Parathyroid adenoma (tissue), 2 donors: ENCODE data around the gene PXK.
A peak's percentile ranks its signal among the peaks of the same experiment; 100 is the strongest.

Experiments used
- H2AFZ ChIP-seq: fragments of 300-600 bp; sonication (generic); one replicate; pipeline ENCODE4 v1.7.0; 2017; ENCODE audit warnings: antibody characterized with exemption, mild to moderate bottlenecking
- H3K27ac ChIP-seq: fragments of 300-600 bp; sonication (generic); one replicate; pipeline ENCODE4 v1.7.0; 2017
- H3K27me3 ChIP-seq: fragments of 300-600 bp; sonication (generic); one replicate; pipeline ENCODE4 v1.7.0; 2017; ENCODE audit warnings: low read length; ENCODE audit not compliant: control insufficient read depth, insufficient read depth
- H3K36me3 ChIP-seq: fragments of 300-600 bp; sonication (generic); one replicate; pipeline ENCODE4 v1.7.0; 2017; ENCODE audit warnings: low read length; ENCODE audit not compliant: control insufficient read depth, insufficient read depth
- H3K4me1 ChIP-seq: fragments of 300-600 bp; sonication (generic); one replicate; pipeline ENCODE4 v1.7.0; 2017; ENCODE audit warnings: control low read depth
- H3K4me2 ChIP-seq: fragments of 300-600 bp; sonication (generic); one replicate; pipeline ENCODE4 v1.7.0; 2017; ENCODE audit warnings: low read length
- H3K4me3 ChIP-seq: fragments of 300-600 bp; sonication (generic); one replicate; pipeline ENCODE4 v1.7.0; 2017; ENCODE audit warnings: low read depth, low read length
- H3K79me2 ChIP-seq: fragments of 300-600 bp; sonication (generic); one replicate; pipeline ENCODE4 v1.7.0; 2017; ENCODE audit warnings: control low read depth
- H3K9ac ChIP-seq: fragments of 300-600 bp; sonication (generic); one replicate; pipeline ENCODE4 v1.7.0; 2017; ENCODE audit warnings: mild to moderate bottlenecking
- H3K9me3 ChIP-seq: fragments of 300-600 bp; sonication (generic); one replicate; pipeline ENCODE4 v1.7.0; 2017; ENCODE audit warnings: low read length; ENCODE audit not compliant: control insufficient read depth
- TF ChIP-seq, protein P1 (sequence below): fragments of 300-600 bp; sonication (generic); IDR thresholded peaks from one replicate; pipeline ENCODE4 v1.7.0; 2017; ENCODE audit warnings: antibody characterized with exemption, mild to moderate bottlenecking
- donor health status: primary hyperparathyroidism.

Gene PXK

DNA sequence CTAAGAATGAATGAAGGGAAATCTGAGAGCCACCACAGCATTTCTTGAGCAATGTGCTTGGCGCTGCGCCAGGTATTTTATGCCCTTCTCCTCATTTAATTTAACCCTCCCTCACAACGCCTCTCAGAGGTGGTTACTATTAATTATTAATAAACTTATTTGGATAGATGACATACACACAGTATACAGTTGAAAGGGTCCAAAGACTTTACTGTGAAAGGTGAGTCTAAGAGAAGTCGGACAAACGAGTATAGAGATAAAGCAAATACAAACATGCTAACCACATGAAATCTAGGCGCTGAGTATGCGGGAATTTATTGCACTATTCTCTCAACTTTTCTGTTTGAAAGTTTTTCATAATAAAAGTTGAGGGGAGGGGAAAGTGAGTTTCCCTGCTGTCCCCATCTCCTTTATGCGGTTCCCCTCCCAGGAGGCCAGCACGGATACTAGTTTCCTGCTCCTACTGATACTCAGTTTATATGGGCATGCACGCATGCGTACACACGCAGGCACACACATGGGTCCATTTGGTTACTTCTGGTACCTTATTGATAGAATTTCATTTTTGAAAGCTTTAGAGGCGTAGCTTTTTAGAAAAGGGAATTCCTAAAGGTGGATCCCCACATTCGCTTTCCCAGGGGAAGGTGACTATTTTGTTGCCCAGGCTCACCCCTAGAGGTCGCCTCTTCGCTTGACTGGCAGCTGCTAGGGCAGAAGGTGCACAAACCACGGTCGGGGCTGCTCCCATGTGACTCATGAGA, 130.7 kb downstream of the PXK start:
- TF ChIP-seq, protein P1, sequence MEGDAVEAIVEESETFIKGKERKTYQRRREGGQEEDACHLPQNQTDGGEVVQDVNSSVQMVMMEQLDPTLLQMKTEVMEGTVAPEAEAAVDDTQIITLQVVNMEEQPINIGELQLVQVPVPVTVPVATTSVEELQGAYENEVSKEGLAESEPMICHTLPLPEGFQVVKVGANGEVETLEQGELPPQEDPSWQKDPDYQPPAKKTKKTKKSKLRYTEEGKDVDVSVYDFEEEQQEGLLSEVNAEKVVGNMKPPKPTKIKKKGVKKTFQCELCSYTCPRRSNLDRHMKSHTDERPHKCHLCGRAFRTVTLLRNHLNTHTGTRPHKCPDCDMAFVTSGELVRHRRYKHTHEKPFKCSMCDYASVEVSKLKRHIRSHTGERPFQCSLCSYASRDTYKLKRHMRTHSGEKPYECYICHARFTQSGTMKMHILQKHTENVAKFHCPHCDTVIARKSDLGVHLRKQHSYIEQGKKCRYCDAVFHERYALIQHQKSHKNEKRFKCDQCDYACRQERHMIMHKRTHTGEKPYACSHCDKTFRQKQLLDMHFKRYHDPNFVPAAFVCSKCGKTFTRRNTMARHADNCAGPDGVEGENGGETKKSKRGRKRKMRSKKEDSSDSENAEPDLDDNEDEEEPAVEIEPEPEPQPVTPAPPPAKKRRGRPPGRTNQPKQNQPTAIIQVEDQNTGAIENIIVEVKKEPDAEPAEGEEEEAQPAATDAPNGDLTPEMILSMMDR: peak; percentile 84
- H3K9me3 ChIP-seq: no peaks in the 10 kb centered on the region
- H3K4me2 ChIP-seq: peak overlapping the region; percentile 66
- no peaks in the 10 kb centered on the region for H3K79me2 ChIP-seq
- no peak overlapping the region for H3K4me3 ChIP-seq
- H3K4me1 ChIP-seq: no peaks in the 10 kb centered on the region
- H3K36me3 ChIP-seq: no peaks in the 10 kb centered on the region
- H3K9ac ChIP-seq: no peak overlapping the region
- H3K27me3 ChIP-seq: no peaks in the 10 kb centered on the region
- H3K27ac ChIP-seq: no peak overlapping the region
- peak overlapping the region; percentile 73 for H2AFZ ChIP-seq

GRCh38 chr3:58463942-58464271, 131.2 kb downstream of the PXK start:
- Histone ChIP-seq H3K9ac (no peak overlapping the region), H3K27ac (no peak overlapping the region), H3K4me2 (peak overlapping the region; percentile 66), H3K4me1 (no peaks in the 10 kb centered on the region), H3K36me3 (no peaks in the 10 kb centered on the region), H2AFZ (peak overlapping the region; percentile 73), H3K27me3 (no peaks in the 10 kb centered on the region), H3K9me3 (no peaks in the 10 kb centered on the region), H3K4me3 (no peak overlapping the region), H3K79me2 (no peaks in the 10 kb centered on the region)
- TF ChIP-seq, protein P1: no peak

DNA sequence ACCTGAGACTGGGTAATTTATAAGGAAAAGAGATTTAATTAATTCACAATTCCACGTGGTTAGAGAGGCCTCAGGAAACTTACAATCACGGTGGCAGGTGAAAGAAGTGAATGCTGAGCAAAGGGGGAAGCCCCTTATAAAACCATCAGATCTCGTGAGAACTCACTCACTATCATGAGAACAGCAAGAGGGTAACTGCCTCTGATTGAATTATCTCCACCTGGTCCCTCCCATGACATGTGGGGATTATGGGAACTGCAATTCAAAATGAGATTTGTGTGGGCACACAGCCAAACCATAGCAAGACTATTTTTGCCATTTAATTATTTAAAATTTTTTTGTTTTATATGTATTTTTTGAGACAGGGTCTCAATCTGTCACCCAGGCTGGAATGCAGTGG, 132.2 kb downstream of the PXK start:
- H3K9ac ChIP-seq: no peak overlapping the region
- no peak overlapping the region for H3K4me2 ChIP-seq
- H3K79me2 ChIP-seq: no peaks in the 10 kb centered on the region
- no peak overlapping the region for H3K4me3 ChIP-seq
- no peaks in the 10 kb centered on the region for H3K27me3 ChIP-seq
- no peaks in the 10 kb centered on the region for H3K36me3 ChIP-seq
- no peak overlapping the region for H3K27ac ChIP-seq
- TF ChIP-seq, protein P1: no peak
- no peaks in the 10 kb centered on the region for H3K9me3 ChIP-seq
- H2AFZ ChIP-seq: no peak overlapping the region
- H3K4me1 ChIP-seq: no peaks in the 10 kb centered on the region

- TF ChIP-seq, protein P1: no peak
- Histone ChIP-seq H3K9ac (no peak overlapping the region), H3K36me3 (no peaks in the 10 kb centered on the region), H3K9me3 (no peaks in the 10 kb centered on the region), H3K27ac (no peak overlapping the region), H3K4me3 (no peak overlapping the region), H2AFZ (no peak overlapping the region), H3K27me3 (no peaks in the 10 kb centered on the region), H3K4me1 (peaks cover 4% of the 10 kb centered on the region), H3K4me2 (no peak overlapping the region), H3K79me2 (no peaks in the 10 kb centered on the region)
These were observed 134.3 kb downstream of the PXK start for GRCh38 chr3:58466899-58467563.
